PFSK-1 (cell line): Measurements from ENCODE around the gene CHRNB2.

Source experiments
- FOXP2 ChIP-seq: optimal IDR thresholded peaks from 2 replicates; pipeline ENCODE3; 2011; ENCODE audit warnings: borderline replicate concordance, control low read depth, inconsistent platforms; ENCODE audit not compliant: insufficient read depth; ENCODE audit errors: extremely low read length, extremely low read depth
- POLR2AphosphoS5 ChIP-seq: IDR thresholded peaks from 2 replicates; pipeline ENCODE4 v1.6.1; 2012; ENCODE audit warnings: low read depth, mild to moderate bottlenecking, control low read depth, low read length, moderate library complexity
- REST ChIP-seq, 2 experiments: IDR thresholded peaks; 2 replicates each; pipeline versions ENCODE4 v1.6.1 to v1.8.0; 2011 to 2012; ENCODE audit warnings: low read depth in 2 of 2, low read length in 2 of 2, control low read depth in 1 of 2, inconsistent platforms in 1 of 2, mild to moderate bottlenecking in 1 of 2, moderate library complexity in 1 of 2; ENCODE audit not compliant: insufficient read depth in 1 of 2
- SIN3A ChIP-seq: IDR thresholded peaks from 2 replicates; pipeline ENCODE4 v1.6.1; 2012; ENCODE audit warnings: mild to moderate bottlenecking, low read length, moderate library complexity, borderline replicate concordance; ENCODE audit not compliant: insufficient read depth
- TAF1 ChIP-seq: IDR thresholded peaks from 2 replicates; pipeline ENCODE4 v1.6.1; 2012; ENCODE audit warnings: low read length, control low read depth, borderline replicate concordance; ENCODE audit not compliant: insufficient read depth

Gene CHRNB2

GRCh38 chr1:154557248-154557938, 10.2 kb upstream of the CHRNB2 start:
- no peak for TF ChIP-seq POLR2AphosphoS5
- no peak for TF ChIP-seq REST (IDR thresholded peaks at IDR 0.05; ENCODE audit: insufficient read depth in 1 of 2, low read depth in 2 of 2, low read length in 2 of 2)
- no peak for TF ChIP-seq FOXP2
- TF ChIP-seq TAF1, result no peak
- TF ChIP-seq SIN3A, result no peak

GRCh38 chr1:154557939-154558719, 9.4 kb upstream of the CHRNB2 start, which contains the start of gene UBE2Q1:
TSS of gene UBE2Q1 (minus strand) at chr1:154558662. CDS start at chr1:154558553, 109 bp downstream.
- no peak for TF ChIP-seq SIN3A
- no peak for TF ChIP-seq REST (IDR thresholded peaks at IDR 0.05; ENCODE audit: insufficient read depth in 1 of 2, low read depth in 2 of 2, low read length in 2 of 2)
- no peak; the same call in 1 of the 2 replicates for TF ChIP-seq POLR2AphosphoS5

GRCh38 chr1:154558720-154559465, 8.7 kb upstream of the CHRNB2 start:
- TF ChIP-seq FOXP2 (peak; percentile 99), SIN3A (peak; percentile 74), TAF1 (peak; percentile 41; the same call in 1 of the 2 replicates), REST (IDR thresholded peaks at IDR 0.05; ENCODE audit: insufficient read depth in 1 of 2, low read depth in 2 of 2, low read length in 2 of 2) (no peak), POLR2AphosphoS5 (peak; percentile 66)

GRCh38 chr1:154559466-154560044, 8.0 kb upstream of the CHRNB2 start:
- TF ChIP-seq SIN3A, result no peak
- TF ChIP-seq REST (IDR thresholded peaks at IDR 0.05; ENCODE audit: insufficient read depth in 1 of 2, low read depth in 2 of 2, low read length in 2 of 2), result peak; percentile 49 to 64; a peak in 2 of 4 replicates
- no peak for TF ChIP-seq TAF1
